GM10248 (cell line): ENCODE results near the gene S1PR4.

Experiments used
- CTCF ChIA-PET: fragments of 300-600 bp; sonication (Branson Sonifier 250); formaldehyde crosslinking; extraction: SDS; loops from one replicate; lab custom pipeline; 2021; ENCODE audit warnings: antibody characterized with exemption; lab: Yijun Ruan, JAX
- POLR2A ChIA-PET: fragments of 350-650 bp; sonication (Branson Sonifier 250); formaldehyde crosslinking; extraction: SDS; loops from one replicate; lab custom pipeline; 2020; ENCODE audit warnings: antibody characterized with exemption; lab: Yijun Ruan, JAX
- DNase-seq: peaks from one replicate; pipeline ENCODE4 v3.0.0; 2012; ENCODE audit errors: extremely low spot score
- TF ChIP-seq, protein P1 (sequence below): IDR thresholded peaks from 2 replicates; pipeline ENCODE4 v1.5.1; 2012; ENCODE audit warnings: mild to moderate bottlenecking, low read depth; ENCODE audit errors: extremely low read depth, missing control alignments, control extremely low read depth

Gene S1PR4

DNA sequence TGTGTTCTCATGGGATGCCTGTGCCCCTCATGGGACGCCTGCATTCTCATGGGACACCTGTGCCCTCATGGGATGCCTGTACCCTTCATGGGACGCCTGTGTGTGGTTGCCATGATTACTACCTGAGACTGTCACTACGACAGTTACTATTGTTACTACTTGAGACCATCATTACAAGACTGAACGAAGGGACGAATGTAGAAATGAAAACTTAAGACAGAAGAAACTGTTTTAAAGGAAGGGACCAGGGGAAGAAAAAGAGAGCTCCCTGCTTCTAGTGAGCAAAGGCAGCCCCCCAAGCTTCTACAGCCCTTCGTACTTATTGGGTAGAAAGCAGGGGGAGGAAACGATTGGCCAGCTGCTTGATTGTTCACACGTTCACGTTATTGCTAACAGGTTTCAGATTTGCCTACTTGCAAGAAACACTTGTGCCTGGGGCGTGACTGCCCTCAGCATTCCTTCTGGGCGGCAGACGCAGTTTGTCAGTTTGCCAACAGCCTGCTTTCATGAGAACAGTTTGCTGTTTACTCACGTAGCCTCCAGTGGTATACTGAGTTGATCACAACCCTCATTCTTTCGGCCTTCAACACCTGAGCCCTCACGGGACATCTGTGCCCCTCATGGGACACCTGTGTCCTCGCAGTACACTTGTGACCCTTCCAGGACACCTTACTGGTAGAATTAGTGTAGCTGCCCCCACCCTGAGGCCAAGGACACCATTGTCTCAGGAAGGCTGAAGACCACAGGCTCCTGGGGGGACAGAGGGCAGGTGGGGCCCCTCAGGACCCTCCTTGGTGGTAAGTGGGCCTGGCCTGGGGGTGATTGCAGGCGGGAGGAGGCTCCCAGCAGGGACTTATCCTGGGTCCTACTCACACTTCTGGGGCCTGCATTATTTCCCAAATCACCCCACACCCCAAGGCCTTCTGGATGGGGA is 2.5 kb upstream of the S1PR4 start:
- ChIA-PET CTCF (interaction anchor here (0.9 to 2.0 kb wide), 4 partner anchors 27 to 225 kb away, joined by 3 to 10 read pairs (median 3); no protein-coding TSS in a partner anchor), POLR2A (no interaction called here)
- TF ChIP-seq, protein P1, sequence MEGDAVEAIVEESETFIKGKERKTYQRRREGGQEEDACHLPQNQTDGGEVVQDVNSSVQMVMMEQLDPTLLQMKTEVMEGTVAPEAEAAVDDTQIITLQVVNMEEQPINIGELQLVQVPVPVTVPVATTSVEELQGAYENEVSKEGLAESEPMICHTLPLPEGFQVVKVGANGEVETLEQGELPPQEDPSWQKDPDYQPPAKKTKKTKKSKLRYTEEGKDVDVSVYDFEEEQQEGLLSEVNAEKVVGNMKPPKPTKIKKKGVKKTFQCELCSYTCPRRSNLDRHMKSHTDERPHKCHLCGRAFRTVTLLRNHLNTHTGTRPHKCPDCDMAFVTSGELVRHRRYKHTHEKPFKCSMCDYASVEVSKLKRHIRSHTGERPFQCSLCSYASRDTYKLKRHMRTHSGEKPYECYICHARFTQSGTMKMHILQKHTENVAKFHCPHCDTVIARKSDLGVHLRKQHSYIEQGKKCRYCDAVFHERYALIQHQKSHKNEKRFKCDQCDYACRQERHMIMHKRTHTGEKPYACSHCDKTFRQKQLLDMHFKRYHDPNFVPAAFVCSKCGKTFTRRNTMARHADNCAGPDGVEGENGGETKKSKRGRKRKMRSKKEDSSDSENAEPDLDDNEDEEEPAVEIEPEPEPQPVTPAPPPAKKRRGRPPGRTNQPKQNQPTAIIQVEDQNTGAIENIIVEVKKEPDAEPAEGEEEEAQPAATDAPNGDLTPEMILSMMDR, result no peak
- no peak for DNase-seq

DNA sequence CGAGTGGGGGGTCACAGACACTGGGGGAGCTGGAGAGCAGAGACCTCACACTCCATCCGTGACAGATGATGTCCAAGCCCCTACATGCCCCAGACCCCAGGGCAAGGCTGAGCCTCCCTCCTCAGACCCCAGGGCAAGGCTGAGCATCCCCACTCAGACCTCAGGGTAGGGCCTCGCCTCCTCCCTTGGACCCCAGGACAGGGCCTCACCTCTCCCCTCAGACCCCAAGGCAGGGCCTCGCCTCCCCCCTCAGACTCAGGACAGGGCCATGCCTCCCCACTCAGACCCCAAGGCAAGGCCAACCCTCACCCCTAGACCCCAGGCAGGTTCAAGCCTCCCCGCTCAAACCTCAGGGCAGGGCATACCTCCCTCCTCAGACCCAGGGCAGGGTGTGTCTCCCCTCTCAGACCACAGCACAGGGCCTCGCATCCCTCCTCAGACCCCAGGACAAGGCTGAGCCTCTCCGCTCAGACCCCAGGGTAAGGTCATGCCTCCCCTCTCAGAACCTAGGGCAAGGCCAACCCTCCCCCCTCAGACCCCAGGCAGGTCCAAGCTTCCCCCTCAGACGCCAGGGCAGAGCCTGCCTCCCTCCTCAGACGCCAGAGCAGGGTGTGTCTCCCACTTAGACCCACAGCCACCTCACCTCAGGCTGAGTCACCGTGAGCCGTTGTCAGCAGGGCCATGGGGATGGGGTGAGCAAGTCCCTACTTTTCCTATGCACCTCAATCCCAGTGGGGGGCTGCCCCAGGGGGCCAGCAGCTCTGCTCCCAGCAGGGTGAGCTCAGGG is 1.7 kb upstream of the S1PR4 start:
- no peak for DNase-seq
- ChIA-PET POLR2A (no interaction called here), CTCF (interaction anchor here (1.2 to 2.0 kb wide), 3 partner anchors 27 to 226 kb away, joined by 3 to 10 read pairs (median 3); no protein-coding TSS in a partner anchor)
- TF ChIP-seq, protein P1, result no peak

DNA sequence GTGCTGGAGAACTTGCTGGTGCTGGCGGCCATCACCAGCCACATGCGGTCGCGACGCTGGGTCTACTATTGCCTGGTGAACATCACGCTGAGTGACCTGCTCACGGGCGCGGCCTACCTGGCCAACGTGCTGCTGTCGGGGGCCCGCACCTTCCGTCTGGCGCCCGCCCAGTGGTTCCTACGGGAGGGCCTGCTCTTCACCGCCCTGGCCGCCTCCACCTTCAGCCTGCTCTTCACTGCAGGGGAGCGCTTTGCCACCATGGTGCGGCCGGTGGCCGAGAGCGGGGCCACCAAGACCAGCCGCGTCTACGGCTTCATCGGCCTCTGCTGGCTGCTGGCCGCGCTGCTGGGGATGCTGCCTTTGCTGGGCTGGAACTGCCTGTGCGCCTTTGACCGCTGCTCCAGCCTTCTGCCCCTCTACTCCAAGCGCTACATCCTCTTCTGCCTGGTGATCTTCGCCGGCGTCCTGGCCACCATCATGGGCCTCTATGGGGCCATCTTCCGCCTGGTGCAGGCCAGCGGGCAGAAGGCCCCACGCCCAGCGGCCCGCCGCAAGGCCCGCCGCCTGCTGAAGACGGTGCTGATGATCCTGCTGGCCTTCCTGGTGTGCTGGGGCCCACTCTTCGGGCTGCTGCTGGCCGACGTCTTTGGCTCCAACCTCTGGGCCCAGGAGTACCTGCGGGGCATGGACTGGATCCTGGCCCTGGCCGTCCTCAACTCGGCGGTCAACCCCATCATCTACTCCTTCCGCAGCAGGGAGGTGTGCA is 587 bp downstream of the S1PR4 start:
- no peak for DNase-seq
- ChIA-PET CTCF (interaction anchor here (1.3 to 2.8 kb wide), 3 partner anchors 16 to 216 kb away, joined by 4 to 6 read pairs (median 5); no protein-coding TSS in a partner anchor), POLR2A (no interaction called here)
- TF ChIP-seq, protein P1, result no peak

GRCh38 chr19:3179739-3180293 is 1.2 kb downstream of the S1PR4 start:
- no peak for DNase-seq
- CTCF ChIA-PET, result interaction anchor here (1.3 to 2.8 kb wide), 3 partner anchors 16 to 217 kb away, joined by 4 to 6 read pairs (median 5); no protein-coding TSS in a partner anchor
- POLR2A ChIA-PET, result no interaction called here
- TF ChIP-seq, protein P1, result no peak

- ChIA-PET POLR2A (interaction anchor here (0.6 kb wide), 2 partner anchors 92 to 1048 kb away, joined by 6 to 8 read pairs; no protein-coding TSS in a partner anchor), CTCF (interaction anchor here (1.0 to 1.7 kb wide), 5 partner anchors 13 to 233 kb away, joined by 3 to 5 read pairs (median 4); no protein-coding TSS in a partner anchor)
- DNase-seq, result no peak
- TF ChIP-seq, protein P1, result no peak
These were observed 5.4 kb downstream of the S1PR4 start for GRCh38 chr19:3183721-3184641.
